PC-9 (cell line): Measurements from ENCODE around the gene BCKDHA.

ENCODE experiments used
- EZH2 ChIP-seq: fragments of 200-600 bp; sonication (generic); IDR thresholded peaks from 2 replicates; pipeline ENCODE4 v1.8.0; 2017; ENCODE audit warnings: antibody characterized with exemption, low read depth
- TF ChIP-seq, protein P1 (sequence below): fragments of 200-600 bp; sonication (generic); conservative IDR thresholded peaks from 2 replicates; pipeline ENCODE4 v1.6.1; 2017; ENCODE audit warnings: mixed run types, antibody characterized with exemption, mild to moderate bottlenecking, moderate library complexity

GRCh38 chr19:41377977-41378709, 19.5 kb upstream of the BCKDHA start:
- TF ChIP-seq, protein P1, sequence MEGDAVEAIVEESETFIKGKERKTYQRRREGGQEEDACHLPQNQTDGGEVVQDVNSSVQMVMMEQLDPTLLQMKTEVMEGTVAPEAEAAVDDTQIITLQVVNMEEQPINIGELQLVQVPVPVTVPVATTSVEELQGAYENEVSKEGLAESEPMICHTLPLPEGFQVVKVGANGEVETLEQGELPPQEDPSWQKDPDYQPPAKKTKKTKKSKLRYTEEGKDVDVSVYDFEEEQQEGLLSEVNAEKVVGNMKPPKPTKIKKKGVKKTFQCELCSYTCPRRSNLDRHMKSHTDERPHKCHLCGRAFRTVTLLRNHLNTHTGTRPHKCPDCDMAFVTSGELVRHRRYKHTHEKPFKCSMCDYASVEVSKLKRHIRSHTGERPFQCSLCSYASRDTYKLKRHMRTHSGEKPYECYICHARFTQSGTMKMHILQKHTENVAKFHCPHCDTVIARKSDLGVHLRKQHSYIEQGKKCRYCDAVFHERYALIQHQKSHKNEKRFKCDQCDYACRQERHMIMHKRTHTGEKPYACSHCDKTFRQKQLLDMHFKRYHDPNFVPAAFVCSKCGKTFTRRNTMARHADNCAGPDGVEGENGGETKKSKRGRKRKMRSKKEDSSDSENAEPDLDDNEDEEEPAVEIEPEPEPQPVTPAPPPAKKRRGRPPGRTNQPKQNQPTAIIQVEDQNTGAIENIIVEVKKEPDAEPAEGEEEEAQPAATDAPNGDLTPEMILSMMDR: no peak
- no peak for TF ChIP-seq EZH2
